ENCODE data around the gene AARSD1.
"Not testable (repeated sequence)": the region's sequence is repeated elsewhere in the genome, so short reads cannot be mapped to it uniquely, and the experiment has no call there.

The AARSD1 gene

GRCh38 chr17:42980274-42980765, 16.1 kb upstream of the AARSD1 start, which contains the start of gene RUNDC1:
TSS of gene RUNDC1 (plus strand) at chr17:42980565. CDS start at chr17:42980577, 12 bp downstream.
- peak; percentile 82 for DNase-seq

- peak; percentile 65 for DNase-seq
Measured at GRCh38 chr17:42979511-42980273, 15.4 kb upstream of the AARSD1 start, which contains the start of gene PTGES3L. TSS of gene PTGES3L (minus strand) at chr17:42980080. CDS start at chr17:42980053, 27 bp downstream.

GRCh38 chr17:42975701-42976100, 11.4 kb upstream of the AARSD1 start:
- not testable (repeated sequence) for DNase-seq

- DNase-seq: no peak
Measured at GRCh38 chr17:42975265-42975664, 11.0 kb upstream of the AARSD1 start.

- DNase-seq: not testable (repeated sequence)
Measured at GRCh38 chr17:42973323-42973722, 9.1 kb upstream of the AARSD1 start.

GRCh38 chr17:42971589-42971988, 7.3 kb upstream of the AARSD1 start:
- no peak for DNase-seq

GRCh38 chr17:42969001-42969581, 4.8 kb upstream of the AARSD1 start:
- DNase-seq: peak; percentile 1

- DNase-seq: no peak
Measured at GRCh38 chr17:42967925-42968324, 3.7 kb upstream of the AARSD1 start.

GRCh38 chr17:42953669-42954068, 10.6 kb downstream of the AARSD1 start:
- no peak for DNase-seq

GRCh38 chr17:42950044-42950783, 14.0 kb downstream of the AARSD1 start:
- DNase-seq: no peak

GRCh38 chr17:42946812-42947211, 17.4 kb downstream of the AARSD1 start:
- DNase-seq: no peak

GRCh38 chr17:42944211-42944610, 20.0 kb downstream of the AARSD1 start:
- no peak for DNase-seq

- DNase-seq: peak; percentile 64
Measured at GRCh38 chr17:42937712-42938596, 26.3 kb downstream of the AARSD1 start.

GRCh38 chr17:42929497-42929844, 34.8 kb downstream of the AARSD1 start:
- no peak for DNase-seq

- no peak for DNase-seq
Measured at GRCh38 chr17:42928714-42929496, 35.3 kb downstream of the AARSD1 start.

GRCh38 chr17:42924891-42925290, 39.4 kb downstream of the AARSD1 start:
- DNase-seq: no peak

- not testable (repeated sequence) for DNase-seq
Measured at GRCh38 chr17:42923472-42923871, 40.8 kb downstream of the AARSD1 start.

GRCh38 chr17:42922294-42922693, 42.0 kb downstream of the AARSD1 start:
- DNase-seq: no peak

- peak; percentile 22 for DNase-seq
Measured at GRCh38 chr17:42920922-42921321, 43.3 kb downstream of the AARSD1 start.

- DNase-seq: no peak
Measured at GRCh38 chr17:42920106-42920900, 44.0 kb downstream of the AARSD1 start.
